ENCODE data around the gene SNX13. TPM values are rescaled to one million over a fixed set of nuclear protein-coding genes. Genes with fewer than 3 reads are reported as not detected.

Gene SNX13
- total RNA-seq, 1 donor = 59.7 TPM

GRCh38 chr7:17952387-17952786 lies 12.1 kb upstream of the SNX13 start:
- no peak for TF ChIP-seq CTCF (IDR thresholded peaks at IDR 0.05; ENCODE audit: extremely low read depth, low read depth, low read length)
- H3K4me2 ChIP-seq (ENCODE audit: insufficient read depth, low read length) = no peak overlapping the region
- no peaks in the 10 kb centered on the region for H4K20me1 ChIP-seq (ENCODE audit: insufficient read depth, low read length)
- H3K79me2 ChIP-seq (ENCODE audit: insufficient read depth, low read length) = no peaks in the 10 kb centered on the region
- no peak overlapping the region for H2AFZ ChIP-seq (ENCODE audit: low read length)
- DNase-seq (ENCODE audit: insufficient read length, low spot score, missing footprints) = no peak
- H3K4me3 ChIP-seq (ENCODE audit: insufficient read depth, low read length) = no peak overlapping the region
- H3K9me3 ChIP-seq (ENCODE audit: low read depth, low read length) = no peaks in the 10 kb centered on the region
- no peaks in the 10 kb centered on the region for H3K36me3 ChIP-seq (ENCODE audit: insufficient read depth, low read length)
- no peaks in the 10 kb centered on the region for H3K27me3 ChIP-seq (ENCODE audit: insufficient read depth, low read length)
- no peak overlapping the region for H3K27ac ChIP-seq (ENCODE audit: low read depth, low read length)
- peaks cover 11% of the 10 kb centered on the region for H3K4me1 ChIP-seq (ENCODE audit: insufficient read depth, low read length)

- H2AFZ ChIP-seq (ENCODE audit: low read length) = no peak overlapping the region
- no peaks in the 10 kb centered on the region for H3K27me3 ChIP-seq (ENCODE audit: insufficient read depth, low read length)
- no peak overlapping the region for H3K4me2 ChIP-seq (ENCODE audit: insufficient read depth, low read length)
- no peak overlapping the region for H3K4me3 ChIP-seq (ENCODE audit: insufficient read depth, low read length)
- no peaks in the 10 kb centered on the region for H4K20me1 ChIP-seq (ENCODE audit: insufficient read depth, low read length)
- H3K9me3 ChIP-seq (ENCODE audit: low read depth, low read length) = no peaks in the 10 kb centered on the region
- no peaks in the 10 kb centered on the region for H3K36me3 ChIP-seq (ENCODE audit: insufficient read depth, low read length)
- no peak for TF ChIP-seq CTCF (IDR thresholded peaks at IDR 0.05; ENCODE audit: extremely low read depth, low read depth, low read length)
- peaks cover 11% of the 10 kb centered on the region for H3K4me1 ChIP-seq (ENCODE audit: insufficient read depth, low read length)
- H3K27ac ChIP-seq (ENCODE audit: low read depth, low read length) = no peak overlapping the region
- H3K79me2 ChIP-seq (ENCODE audit: insufficient read depth, low read length) = no peaks in the 10 kb centered on the region
- DNase-seq (ENCODE audit: insufficient read length, low spot score, missing footprints) = no peak
Measured at GRCh38 chr7:17951742-17952254, 11.5 kb upstream of the SNX13 start.

GRCh38 chr7:17948526-17949238 lies 8.4 kb upstream of the SNX13 start:
- H3K4me3 ChIP-seq (ENCODE audit: insufficient read depth, low read length) = no peak overlapping the region
- no peaks in the 10 kb centered on the region for H3K36me3 ChIP-seq (ENCODE audit: insufficient read depth, low read length)
- peaks cover 11% of the 10 kb centered on the region for H3K4me1 ChIP-seq (ENCODE audit: insufficient read depth, low read length)
- TF ChIP-seq CTCF (IDR thresholded peaks at IDR 0.05; ENCODE audit: extremely low read depth, low read depth, low read length) = no peak
- no peak overlapping the region for H3K27ac ChIP-seq (ENCODE audit: low read depth, low read length)
- no peaks in the 10 kb centered on the region for H3K9me3 ChIP-seq (ENCODE audit: low read depth, low read length)
- H3K4me2 ChIP-seq (ENCODE audit: insufficient read depth, low read length) = peak overlapping the region; percentile 36
- H2AFZ ChIP-seq (ENCODE audit: low read length) = no peak overlapping the region
- peak; percentile 87 for DNase-seq (ENCODE audit: insufficient read length, low spot score, missing footprints)
- H4K20me1 ChIP-seq (ENCODE audit: insufficient read depth, low read length) = no peaks in the 10 kb centered on the region
- no peaks in the 10 kb centered on the region for H3K79me2 ChIP-seq (ENCODE audit: insufficient read depth, low read length)
- H3K27me3 ChIP-seq (ENCODE audit: insufficient read depth, low read length) = no peaks in the 10 kb centered on the region

GRCh38 chr7:17947620-17948019 lies 7.3 kb upstream of the SNX13 start:
- Histone ChIP-seq H3K27ac (ENCODE audit: low read depth, low read length) (no peak overlapping the region), H3K36me3 (ENCODE audit: insufficient read depth, low read length) (no peaks in the 10 kb centered on the region), H3K79me2 (ENCODE audit: insufficient read depth, low read length) (no peaks in the 10 kb centered on the region), H3K4me1 (ENCODE audit: insufficient read depth, low read length) (peaks cover 11% of the 10 kb centered on the region), H3K27me3 (ENCODE audit: insufficient read depth, low read length) (no peaks in the 10 kb centered on the region), H3K9me3 (ENCODE audit: low read depth, low read length) (no peaks in the 10 kb centered on the region), H2AFZ (ENCODE audit: low read length) (peak overlapping the region; percentile 11), H4K20me1 (ENCODE audit: insufficient read depth, low read length) (no peaks in the 10 kb centered on the region), H3K4me3 (ENCODE audit: insufficient read depth, low read length) (no peak overlapping the region), H3K4me2 (ENCODE audit: insufficient read depth, low read length) (no peak overlapping the region)
- no peak for TF ChIP-seq CTCF (IDR thresholded peaks at IDR 0.05; ENCODE audit: extremely low read depth, low read depth, low read length)
- no peak for DNase-seq (ENCODE audit: insufficient read length, low spot score, missing footprints)

Data from osteoblast (primary cell).